ENCODE data around the gene TNS3. TPM values are rescaled to one million over a fixed set of nuclear protein-coding genes. Genes with fewer than 3 reads are reported as not detected.

The TNS3 gene
- total and polyA plus RNA-seq, 2 donors (not counting 3 experiments of a cell fraction or from before 2014, with no cell fraction given) = 10.4 to 45.1 TPM

- intact Hi-C loops (cut with micrococcal nuclease) (no loop called here), dilution Hi-C loops (cut with MboI; ENCODE audit: extremely low pct_ligation_motif_present, low sequenced_read_pairs) (no loop called here)
- Histone ChIP-seq H3K4me2 (ENCODE audit: insufficient read depth, low read length) (no peak overlapping the region), H3K79me2 (ENCODE audit: control insufficient read depth, insufficient read depth, low read length) (no peaks in the 10 kb centered on the region), H3K9ac (replicated peaks; ENCODE audit: extremely low read depth, insufficient read depth, low read length) (no peak overlapping the region), H3K27me3 (ENCODE audit: control insufficient read depth in 2 of 2, insufficient read depth in 2 of 2, low read length in 2 of 2) (no peaks in the 10 kb centered on the region), H3K4me1 (ENCODE audit: control insufficient read depth, extremely low read depth, insufficient read depth, low read length) (peaks cover 17% of the 10 kb centered on the region), H4K20me1 (replicated peaks; ENCODE audit: control insufficient read depth, extremely low read depth, insufficient read depth, low read length) (no peaks in the 10 kb centered on the region), H2AFZ (ENCODE audit: low read depth, low read length) (no peak overlapping the region), H3K9me3 (replicated peaks; ENCODE audit: control insufficient read depth, insufficient read depth, low read length) (no peaks in the 10 kb centered on the region), H3K36me3 (ENCODE audit: control insufficient read depth in 2 of 2, extremely low read depth in 1 of 2, insufficient read depth in 2 of 2, low read length in 2 of 2) (no peaks in the 10 kb centered on the region), H3K9me1 (replicated peaks; ENCODE audit: control insufficient read depth, extremely low read depth, insufficient read depth, low read length) (no peaks in the 10 kb centered on the region), H3K4me3 (replicated peaks in 1 of 3; ENCODE audit: insufficient read depth in 1 of 3, low read depth in 1 of 3, low read length in 3 of 3) (no peak overlapping the region), H3K27ac (ENCODE audit: insufficient read depth, low read depth, low read length) (peak overlapping the region; percentile 57)
- TF ChIP-seq CTCF (IDR thresholded peaks at IDR 0.05; ENCODE audit: extremely low read depth in 1 of 2, insufficient read depth in 1 of 2, low read depth in 1 of 2, low read length in 2 of 2) = no peak
- no peak for TF ChIP-seq EZH2 (IDR thresholded peaks at IDR 0.05; ENCODE audit: borderline replicate concordance, low read depth, low read length, severe bottlenecking)
- TF ChIP-seq MYC (IDR thresholded peaks at IDR 0.05; ENCODE audit: low read depth, low read length) = no peak
- no peak for TF ChIP-seq POLR2AphosphoS5 (IDR thresholded peaks at IDR 0.05; ENCODE audit: insufficient read depth, low read depth, low read length)
- TF ChIP-seq FOS (IDR thresholded peaks at IDR 0.05; ENCODE audit: borderline replicate concordance, insufficient read depth, low read length) = no peak
- no peak for TF ChIP-seq POLR2A (IDR thresholded peaks at IDR 0.05; ENCODE audit: low read depth, low read length)
- no TSS peak for BruUV-seq (replicated peaks)
- FAIRE-seq (no peak), DNase-seq (ENCODE audit: low read depth, low spot score) (no peak)
- POLR2A ChIA-PET = interaction anchor here (0.6 kb wide), 1 partner anchor 66 kb away, joined by 7 read pairs; no protein-coding TSS in a partner anchor
- CTCF ChIA-PET = interaction anchor here (1.5 kb wide), 2 partner anchors 10 to 336 kb away, joined by 3 to 4 read pairs; no protein-coding TSS in a partner anchor
These were observed 20.0 kb upstream of the TNS3 start for GRCh38 chr7:47601881-47602249.

Data from endothelial cell of umbilical vein (primary cell).